HepG2 (cell line): Measurements from ENCODE around the gene MBTPS1. TPM values are rescaled to one million over a fixed set of nuclear protein-coding genes. Genes with fewer than 3 reads are reported as not detected.

Experiments
- ATAC-seq: fragments of 200-7000 bp; cut with Tn5 transposase; 3 replicates; pipeline ENCODE4 v1.9.1; 2020; ENCODE audit warnings: mild to moderate bottlenecking, moderate library complexity
- BruUV-seq: library from RNA; stranded (reverse); fragments of 400-500 nt; replicated peaks from 2 replicates; lab custom pipeline; 2021; lab: Mats Ljungman, UMichigan
- CTCF ChIA-PET: fragments of 300-600 bp; formaldehyde crosslinking; extraction: SDS; loops from one replicate; lab custom pipeline; 2021; ENCODE audit warnings: low total read pairs, inconsistent platforms, low intra/inter-chr PET ratio; lab: Yijun Ruan, JAX
- POLR2A ChIA-PET: fragments of 350-600 bp; sonication (Branson Sonifier 250); formaldehyde crosslinking; loops from one replicate; lab custom pipeline; 2020; ENCODE audit warnings: antibody characterized with exemption, inconsistent platforms; lab: Yijun Ruan, JAX
- DNase-seq: peaks from one replicate; pipeline ENCODE4 v3.0.0-alpha.2; 2015; ENCODE audit warnings: low spot score
- FAIRE-seq: peaks from 3 replicates; lab custom pipeline; 2011; peaks lifted over from hg19 to GRCh38; lab: Jason Lieb, UNC
- H2AFZ ChIP-seq: one replicate; pipeline ENCODE4 v1.6.1; 2011; ENCODE audit warnings: low read length, inconsistent platforms
- H3K27ac ChIP-seq: fragments of 300-600 bp; 3 replicates; pipeline ENCODE4 v1.8.0; 2011; ENCODE audit warnings: mixed run types, mild to moderate bottlenecking, mixed read lengths, low read length, inconsistent platforms; ENCODE audit not compliant: insufficient read depth; ENCODE audit errors: extremely low read length
- H3K27me3 ChIP-seq, 2 experiments: fragments of 200-600 bp in 1 of 2; 2 replicates in 1 of 2; 3 replicates in 1 of 2; pipeline versions ENCODE4 v1.6.0 to v1.8.0; 2011; ENCODE audit warnings: low read length in 2 of 2, mild to moderate bottlenecking in 2 of 2, moderate library complexity in 2 of 2, inconsistent platforms in 1 of 2; ENCODE audit not compliant: insufficient read depth in 2 of 2, control insufficient read depth in 1 of 2
- H3K36me3 ChIP-seq, 2 experiments: fragments of 200-600 bp in 1 of 2; replicated peaks in 1 of 2; 2 replicates in 1 of 2; 3 replicates in 1 of 2; pipeline versions ENCODE4 v1.5.1 to v1.8.0; 2011; ENCODE audit warnings: low read length in 2 of 2, inconsistent platforms in 1 of 2; ENCODE audit not compliant: insufficient read depth in 2 of 2, control insufficient read depth in 1 of 2
- H3K4me1 ChIP-seq: 2 replicates; pipeline ENCODE4 v1.5.1; 2012; ENCODE audit warnings: low read length, inconsistent platforms; ENCODE audit not compliant: insufficient read depth
- H3K4me2 ChIP-seq: 2 replicates; pipeline ENCODE4 v1.6.0; 2011; ENCODE audit warnings: low read depth, low read length, inconsistent platforms
- H3K4me3 ChIP-seq, 3 experiments: fragments of 200-600 bp in 1 of 3; sonication (generic), shearing (Covaris generic) in 1 of 3; replicated peaks in 1 of 3; 2 replicates each; pipeline ENCODE4 v1.5.1; 2011 to 2016; ENCODE audit warnings: low read length in 3 of 3, inconsistent platforms in 2 of 3, low read depth in 2 of 3, mild to moderate bottlenecking in 2 of 3, control low read depth in 1 of 3, mixed read lengths in 1 of 3; ENCODE audit not compliant: insufficient read depth in 1 of 3
- H3K79me2 ChIP-seq: one replicate; pipeline ENCODE4 v1.6.1; 2011; ENCODE audit warnings: low read length, inconsistent platforms; ENCODE audit not compliant: insufficient read depth
- H3K9ac ChIP-seq: 2 replicates; pipeline ENCODE4 v1.6.0; 2011; ENCODE audit warnings: mild to moderate bottlenecking, low read depth, low read length, inconsistent platforms; ENCODE audit not compliant: insufficient read depth
- H3K9me3 ChIP-seq: 2 replicates; pipeline ENCODE4 v1.5.1; 2012; ENCODE audit warnings: mild to moderate bottlenecking, low read length
- H4K20me1 ChIP-seq: 2 replicates; pipeline ENCODE4 v1.6.0; 2011; ENCODE audit warnings: inconsistent platforms, mild to moderate bottlenecking, low read length, moderate library complexity; ENCODE audit not compliant: insufficient read depth
- ATF4 ChIP-seq, 2 experiments: fragments of 450-650 bp in 1 of 2; sonication (generic) in 1 of 2; formaldehyde crosslinking; IDR thresholded peaks; 2 replicates each; pipeline versions ENCODE4 v1.5.0 to v1.8.0; 2020 to 2022; ENCODE audit warnings: mild to moderate bottlenecking in 1 of 2, missing genetic modification reagents in 1 of 2
- CBFB ChIP-seq: sonication (generic); formaldehyde crosslinking; IDR thresholded peaks from 2 replicates; pipeline ENCODE4 v1.4.0; 2020; ENCODE audit warnings: missing genetic modification reagents
- HOXA5 ChIP-seq: sonication (generic); formaldehyde crosslinking; IDR thresholded peaks from 2 replicates; pipeline ENCODE4 v1.4.0; 2020; ENCODE audit warnings: missing genetic modification reagents
- HOXA7 ChIP-seq: sonication (generic); formaldehyde crosslinking; IDR thresholded peaks from 2 replicates; pipeline ENCODE4 v1.8.1; 2022; ENCODE audit warnings: mild to moderate bottlenecking, missing genetic modification reagents, moderate library complexity
- KMT2A ChIP-seq: sonication (generic); formaldehyde crosslinking; IDR thresholded peaks from 2 replicates; pipeline ENCODE4 v1.4.0; 2020; ENCODE audit warnings: missing genetic modification reagents
- POLR2A ChIP-seq, 2 experiments: IDR thresholded peaks; 2 replicates each; pipeline ENCODE4 v1.6.1; 2011; ENCODE audit warnings: low read depth in 2 of 2, low read length in 2 of 2, mild to moderate bottlenecking in 1 of 2, moderate library complexity in 1 of 2; ENCODE audit not compliant: insufficient read depth in 1 of 2
- PPARG ChIP-seq: conservative IDR thresholded peaks from 2 replicates; pipeline ENCODE4 v1.6.1; 2016; ENCODE audit warnings: missing biosample characterization, missing genetic modification reagents
- RARG ChIP-seq: sonication (generic); formaldehyde crosslinking; IDR thresholded peaks from 2 replicates; pipeline ENCODE4 v1.4.0; 2020; ENCODE audit warnings: low read depth, mild to moderate bottlenecking, missing genetic modification reagents
- SATB2 ChIP-seq: sonication (generic); formaldehyde crosslinking; IDR thresholded peaks from 2 replicates; pipeline ENCODE4 v1.5.0; 2020; ENCODE audit warnings: missing genetic modification reagents
- STAG1 ChIP-seq: sonication (generic); formaldehyde crosslinking; IDR thresholded peaks from 2 replicates; pipeline ENCODE4 v1.4.0; 2020; ENCODE audit warnings: missing genetic modification reagents
- TCF7 ChIP-seq: sonication (generic); IDR thresholded peaks from 2 replicates; pipeline ENCODE4 v1.6.1; 2016; ENCODE audit warnings: antibody characterized with exemption, low read depth
- ZBTB10 ChIP-seq: sonication (generic); formaldehyde crosslinking; IDR thresholded peaks from 2 replicates; pipeline ENCODE4 v1.4.0; 2020; ENCODE audit warnings: missing genetic modification reagents, borderline replicate concordance
- ZC3H13 ChIP-seq: sonication (generic); formaldehyde crosslinking; IDR thresholded peaks from 2 replicates; pipeline ENCODE4 v1.8.1; 2023; ENCODE audit warnings: mild to moderate bottlenecking, missing genetic modification reagents, moderate library complexity
- ZIK1 ChIP-seq: sonication (generic); formaldehyde crosslinking; IDR thresholded peaks from 2 replicates; pipeline ENCODE4 v1.5.0; 2020; ENCODE audit warnings: mild to moderate bottlenecking, low read depth, missing genetic modification reagents, borderline replicate concordance
- ZNF138 ChIP-seq: sonication (generic); formaldehyde crosslinking; IDR thresholded peaks from 2 replicates; pipeline ENCODE4 v1.5.0; 2020; ENCODE audit warnings: mild to moderate bottlenecking, low read depth, missing genetic modification reagents
- ZNF430 ChIP-seq: sonication (generic); formaldehyde crosslinking; IDR thresholded peaks from 2 replicates; pipeline ENCODE4 v1.9.0; 2021; ENCODE audit warnings: mild to moderate bottlenecking, missing genetic modification reagents
- ZNF75D ChIP-seq: sonication (generic); formaldehyde crosslinking; IDR thresholded peaks from 2 replicates; pipeline ENCODE4 v1.8.1; 2023; ENCODE audit warnings: missing genetic modification reagents, mild to moderate bottlenecking, borderline replicate concordance
- WGBS: methylation state at CpG from one replicate; pipeline ENCODE4 v1.1.6; 2017; ENCODE audit warnings: low lambda C conversion rate; 5-methylcytosine and 5-hydroxymethylcytosine counted together
- in situ Hi-C: cut with HindIII; loops from 2 replicates; pipeline ENCODE4 v1.10.0; 2017; ENCODE audit warnings: low pct_unique_long_range_greater_than_20kb; ENCODE audit not compliant: extremely low pct_ligation_motif_present
- intact Hi-C: fragments of 100-400 bp; cut with micrococcal nuclease; formaldehyde crosslinking; loops from one replicate; pipeline ENCODE4 v1.10.0; 2022; ENCODE audit not compliant: unreplicated experiment
- polyA plus RNA-seq, 8 experiments: library from polyadenylated mRNA; depleted of rRNA in 3 of 8; stranded (reverse) in 7 of 8; unstranded in 1 of 8; fragments of >200 nt; fragmentation: Illumina TruSeq in 4 of 8; extraction: Trizol in 4 of 8; gene quantifications; 2 replicates each; pipeline versions ENCODE4 v1.2.1 to v1.2.3, GENCODE V29; 2011 to 2016; ENCODE audit warnings: low read depth in 4 of 8, missing spikeins in 1 of 8, mixed read lengths in 1 of 8; ENCODE audit not compliant: insufficient read depth in 1 of 8
- total RNA-seq, 5 experiments: library from RNA; depleted of rRNA; stranded (reverse); fragments of >200 nt; fragmentation: Illumina TruSeq; extraction: Trizol; gene quantifications; 2 replicates each; pipeline ENCODE4 v1.2.3, GENCODE V29; 2016; ENCODE audit warnings: low read depth in 1 of 5
- TF ChIP-seq, protein P1 (sequence below): sonication (generic); formaldehyde crosslinking; conservative IDR thresholded peaks from 2 replicates; pipeline ENCODE4 v1.4.0; 2020; ENCODE audit warnings: missing genetic modification reagents
- TF ChIP-seq, protein P2 (sequence below): sonication (generic); formaldehyde crosslinking; IDR thresholded peaks from 2 replicates; pipeline ENCODE4 v1.4.0; 2020; ENCODE audit warnings: missing genetic modification reagents

MBTPS1 gene
- total and polyA plus RNA-seq, 2 of the 13 experiments (the other 11 are each of a cell fraction or from before 2014, with no cell fraction given): 56.7 to 91.3 TPM

DNA sequence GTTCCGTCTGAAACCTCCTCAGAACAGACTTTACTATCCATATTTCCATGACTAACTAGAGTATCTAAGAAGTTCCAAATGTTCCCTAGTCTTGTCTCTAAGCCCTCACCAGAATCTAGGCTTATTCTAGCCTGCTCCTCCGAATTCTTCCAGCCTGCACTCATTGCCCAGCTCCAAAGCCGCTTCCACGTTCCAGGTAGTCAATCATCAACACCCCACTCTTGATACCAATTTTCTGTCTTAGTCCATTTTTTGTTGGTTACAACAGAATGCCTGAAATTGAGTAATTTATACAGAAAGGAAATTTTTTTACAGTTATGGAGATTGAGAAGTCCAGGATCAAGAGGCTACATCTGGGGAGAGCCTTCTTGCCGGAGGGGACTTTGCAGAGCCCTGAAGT is 95.3 kb downstream of the MBTPS1 start:
- DNase-seq (no peak), FAIRE-seq (no peak), ATAC-seq (no peak)
- Histone ChIP-seq H3K9ac (no peak overlapping the region), H3K27me3 (no peaks in the 10 kb centered on the region), H3K4me1 (peaks cover 54% of the 10 kb centered on the region), H3K36me3 (no peaks in the 10 kb centered on the region), H4K20me1 (no peaks in the 10 kb centered on the region), H3K4me3 (no peak overlapping the region), H3K79me2 (no peaks in the 10 kb centered on the region), H2AFZ (no peak overlapping the region), H3K9me3 (peaks cover 23% of the 10 kb centered on the region), H3K27ac (no peak overlapping the region), H3K4me2 (no peak overlapping the region)
- WGBS: 57% methylated on average over 5 of the region's 5 CpGs
- in situ Hi-C loops (no loop called here), intact Hi-C loops (no loop called here)
- no TSS peak for BruUV-seq
- POLR2A ChIA-PET: no interaction called here
- TF ChIP-seq ZIK1 (CRISPR knock-in tag) (no peak), CBFB (CRISPR knock-in tag) (no peak), ZNF75D (CRISPR knock-in tag) (no peak), KMT2A (CRISPR knock-in tag) (no peak), PPARG (CRISPR knock-in tag) (no peak), RARG (CRISPR knock-in tag) (no peak), TCF7 (no peak), STAG1 (CRISPR knock-in tag) (no peak), POLR2A (IDR thresholded peaks at IDR 0.05; ENCODE audit: insufficient read depth in 1 of 2, low read depth in 2 of 2, low read length in 2 of 2) (no peak), ZBTB10 (CRISPR knock-in tag) (no peak), ATF4 (CRISPR knock-in tag; IDR thresholded peaks at IDR 0.05) (no peak), ZNF138 (CRISPR knock-in tag) (no peak), ZNF430 (no peak), HOXA5 (CRISPR knock-in tag) (no peak), HOXA7 (no peak), SATB2 (no peak), ZC3H13 (CRISPR knock-in tag) (no peak)
- TF ChIP-seq, protein P1, sequence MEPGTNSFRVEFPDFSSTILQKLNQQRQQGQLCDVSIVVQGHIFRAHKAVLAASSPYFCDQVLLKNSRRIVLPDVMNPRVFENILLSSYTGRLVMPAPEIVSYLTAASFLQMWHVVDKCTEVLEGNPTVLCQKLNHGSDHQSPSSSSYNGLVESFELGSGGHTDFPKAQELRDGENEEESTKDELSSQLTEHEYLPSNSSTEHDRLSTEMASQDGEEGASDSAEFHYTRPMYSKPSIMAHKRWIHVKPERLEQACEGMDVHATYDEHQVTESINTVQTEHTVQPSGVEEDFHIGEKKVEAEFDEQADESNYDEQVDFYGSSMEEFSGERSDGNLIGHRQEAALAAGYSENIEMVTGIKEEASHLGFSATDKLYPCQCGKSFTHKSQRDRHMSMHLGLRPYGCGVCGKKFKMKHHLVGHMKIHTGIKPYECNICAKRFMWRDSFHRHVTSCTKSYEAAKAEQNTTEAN: no peak
- TF ChIP-seq, protein P2, sequence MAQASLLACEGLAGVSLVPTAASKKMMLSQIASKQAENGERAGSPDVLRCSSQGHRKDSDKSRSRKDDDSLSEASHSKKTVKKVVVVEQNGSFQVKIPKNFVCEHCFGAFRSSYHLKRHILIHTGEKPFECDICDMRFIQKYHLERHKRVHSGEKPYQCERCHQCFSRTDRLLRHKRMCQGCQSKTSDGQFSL (CRISPR knock-in tag): no peak
- CTCF ChIA-PET: no interaction called here
